Measurements from ENCODE around the gene MBD6.

MBD6 gene

DNA sequence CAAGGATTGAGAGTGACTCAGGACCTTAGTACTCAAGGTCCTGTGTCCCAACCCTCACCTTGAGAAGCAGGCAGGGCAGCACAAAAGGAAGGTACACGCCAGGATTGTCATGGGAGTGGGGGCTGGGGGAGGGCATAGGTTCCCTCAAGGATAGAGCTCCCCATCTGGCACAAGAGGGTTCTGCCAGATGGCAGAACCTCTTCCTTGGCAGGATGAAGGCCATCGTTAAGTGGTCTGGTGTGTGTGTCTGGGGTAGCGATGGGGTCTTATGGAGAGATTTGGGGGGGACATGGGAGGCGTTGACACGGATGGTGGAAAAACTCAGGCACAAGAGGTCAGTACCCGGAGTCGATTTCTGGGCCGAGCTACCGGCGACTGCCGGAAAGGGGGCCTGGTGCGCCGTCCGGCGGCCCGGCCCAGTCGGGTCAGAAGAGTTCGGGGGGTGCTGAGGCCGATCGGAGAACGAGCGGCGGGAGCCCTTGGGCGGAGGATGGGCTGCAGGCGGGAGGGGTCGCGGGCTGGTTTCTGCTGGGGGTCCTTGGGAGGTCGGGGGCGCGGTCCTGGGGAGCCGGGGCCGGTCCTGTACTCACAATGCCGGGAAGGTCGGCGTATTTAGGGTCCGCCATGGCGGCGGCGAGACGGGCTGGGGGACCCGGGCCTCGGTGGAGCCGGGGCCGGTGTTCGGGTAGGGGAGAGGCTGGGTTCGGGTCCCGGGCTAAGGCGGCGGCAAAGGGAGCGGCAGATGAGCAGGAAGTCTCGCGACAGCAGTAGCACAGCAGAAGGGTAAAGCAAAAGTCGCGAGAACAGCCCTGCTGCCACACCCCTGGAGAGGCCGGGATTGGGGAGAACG lies 24.0 kb downstream of the MBD6 start, which contains the start of gene DCTN2:
Gene DCTN2 (minus strand): TSS at position 755 of the 850 bp plus-strand sequence. CDS start 129 bp downstream, at position 626.
- DNase-seq (ENCODE audit: low spot score), result peak; percentile 98
- H3K27ac ChIP-seq, result peak within 1 kb of the TSS; percentile 81
- CTCF ChIA-PET, result interaction anchor here (0.6 to 0.8 kb wide), 2 partner anchors 11 to 94 kb away, joined by 3 to 5 read pairs; no protein-coding TSS in a partner anchor
- POLR2A ChIA-PET (ENCODE audit: low non-redundant PET), result interaction anchor here (0.7 kb wide), 1 partner anchor 182 kb away, joined by 3 read pairs; no protein-coding TSS in a partner anchor
- TF ChIP-seq, protein P1, sequence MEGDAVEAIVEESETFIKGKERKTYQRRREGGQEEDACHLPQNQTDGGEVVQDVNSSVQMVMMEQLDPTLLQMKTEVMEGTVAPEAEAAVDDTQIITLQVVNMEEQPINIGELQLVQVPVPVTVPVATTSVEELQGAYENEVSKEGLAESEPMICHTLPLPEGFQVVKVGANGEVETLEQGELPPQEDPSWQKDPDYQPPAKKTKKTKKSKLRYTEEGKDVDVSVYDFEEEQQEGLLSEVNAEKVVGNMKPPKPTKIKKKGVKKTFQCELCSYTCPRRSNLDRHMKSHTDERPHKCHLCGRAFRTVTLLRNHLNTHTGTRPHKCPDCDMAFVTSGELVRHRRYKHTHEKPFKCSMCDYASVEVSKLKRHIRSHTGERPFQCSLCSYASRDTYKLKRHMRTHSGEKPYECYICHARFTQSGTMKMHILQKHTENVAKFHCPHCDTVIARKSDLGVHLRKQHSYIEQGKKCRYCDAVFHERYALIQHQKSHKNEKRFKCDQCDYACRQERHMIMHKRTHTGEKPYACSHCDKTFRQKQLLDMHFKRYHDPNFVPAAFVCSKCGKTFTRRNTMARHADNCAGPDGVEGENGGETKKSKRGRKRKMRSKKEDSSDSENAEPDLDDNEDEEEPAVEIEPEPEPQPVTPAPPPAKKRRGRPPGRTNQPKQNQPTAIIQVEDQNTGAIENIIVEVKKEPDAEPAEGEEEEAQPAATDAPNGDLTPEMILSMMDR (conservative IDR thresholded peaks at IDR 0.05; ENCODE audit: low read depth), result peak; percentile 31

DNA sequence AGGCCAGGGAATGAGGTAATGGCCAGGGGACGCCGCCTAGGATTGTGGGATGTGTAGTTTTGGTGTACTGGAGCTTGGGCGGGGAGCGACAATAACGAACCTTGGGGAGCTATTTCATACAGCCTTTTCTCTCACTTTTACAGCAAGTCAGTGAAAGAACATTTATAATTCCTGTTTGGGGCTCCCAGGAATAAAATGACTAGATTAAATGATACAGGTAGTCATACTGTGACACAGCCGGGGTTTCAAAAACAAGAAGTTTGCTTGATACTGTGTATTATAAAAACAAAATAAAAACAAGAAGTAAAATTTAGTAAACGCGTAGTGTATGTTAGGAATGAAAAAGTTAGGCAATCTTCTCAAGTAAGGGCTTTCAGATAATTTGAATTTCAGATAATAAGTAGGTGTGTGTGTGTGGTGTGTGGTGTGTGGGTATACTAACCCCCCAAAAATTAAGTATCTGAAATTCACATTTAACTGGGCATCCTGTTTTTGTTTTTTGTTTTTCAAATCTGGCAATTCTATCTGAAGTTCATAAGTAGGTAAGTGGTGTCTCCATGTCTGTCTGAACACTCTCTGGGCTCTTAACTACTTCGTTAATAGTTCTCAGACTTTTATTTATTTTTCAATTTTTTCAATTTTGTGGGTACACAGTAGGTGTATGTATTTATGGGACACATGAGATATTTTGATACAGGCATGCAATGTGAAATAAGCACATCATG lies 24.8 kb downstream of the MBD6 start:
- peak overlapping the region; percentile 81 for H3K27ac ChIP-seq
- no peak for DNase-seq (ENCODE audit: low spot score)
- TF ChIP-seq, protein P1 (conservative IDR thresholded peaks at IDR 0.05; ENCODE audit: low read depth), result no peak
- POLR2A ChIA-PET (ENCODE audit: low non-redundant PET), result no interaction called here
- CTCF ChIA-PET, result interaction anchor here (0.8 kb wide), 1 partner anchor 12 kb away, joined by 5 read pairs; no protein-coding TSS in a partner anchor

DNA sequence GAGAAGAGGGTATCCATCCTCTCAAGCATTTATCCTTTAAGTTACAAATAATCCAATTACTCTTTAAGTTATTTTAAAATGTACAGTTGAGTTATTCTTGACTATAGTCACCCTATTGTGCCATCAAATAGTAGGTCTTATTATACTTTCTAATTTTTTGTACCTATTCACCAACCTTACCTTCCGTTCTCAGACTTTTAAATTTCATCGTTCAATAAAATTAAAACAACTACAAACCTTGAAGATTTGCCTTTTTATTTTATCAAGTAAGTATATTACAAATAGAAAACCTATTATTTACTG lies 25.3 kb downstream of the MBD6 start:
- TF ChIP-seq, protein P1 (conservative IDR thresholded peaks at IDR 0.05; ENCODE audit: low read depth), result no peak
- ChIA-PET POLR2A (ENCODE audit: low non-redundant PET) (no interaction called here), CTCF (no interaction called here)
- no peak overlapping the region for H3K27ac ChIP-seq
- no peak for DNase-seq (ENCODE audit: low spot score)

DNA sequence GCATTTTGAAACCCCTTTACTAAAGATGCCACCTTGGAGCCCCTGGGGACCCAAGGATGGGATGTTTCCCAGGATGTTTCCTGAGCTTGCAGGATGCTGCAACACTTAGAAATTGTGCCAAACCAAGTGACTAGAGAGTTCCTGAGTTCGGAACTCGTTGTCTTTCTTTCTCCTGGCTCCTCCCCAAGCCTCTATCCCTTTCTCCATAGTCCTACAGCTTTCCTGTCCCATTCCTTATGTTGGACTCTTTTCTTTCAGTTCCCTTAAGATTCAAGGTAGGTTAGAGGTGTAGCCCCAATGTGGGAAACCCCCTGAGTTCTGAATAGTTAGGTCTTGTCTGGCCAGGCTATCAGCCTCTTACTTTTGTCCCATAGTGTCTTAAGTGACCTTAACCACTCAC lies 25.9 kb downstream of the MBD6 start:
- TF ChIP-seq, protein P1 (conservative IDR thresholded peaks at IDR 0.05; ENCODE audit: low read depth), result no peak
- no peak for DNase-seq (ENCODE audit: low spot score)
- POLR2A ChIA-PET (ENCODE audit: low non-redundant PET), result no interaction called here
- CTCF ChIA-PET, result interaction anchor here (0.5 kb wide), 1 partner anchor 227 kb away, joined by 3 read pairs; no protein-coding TSS in a partner anchor
- no peak overlapping the region for H3K27ac ChIP-seq

DNA sequence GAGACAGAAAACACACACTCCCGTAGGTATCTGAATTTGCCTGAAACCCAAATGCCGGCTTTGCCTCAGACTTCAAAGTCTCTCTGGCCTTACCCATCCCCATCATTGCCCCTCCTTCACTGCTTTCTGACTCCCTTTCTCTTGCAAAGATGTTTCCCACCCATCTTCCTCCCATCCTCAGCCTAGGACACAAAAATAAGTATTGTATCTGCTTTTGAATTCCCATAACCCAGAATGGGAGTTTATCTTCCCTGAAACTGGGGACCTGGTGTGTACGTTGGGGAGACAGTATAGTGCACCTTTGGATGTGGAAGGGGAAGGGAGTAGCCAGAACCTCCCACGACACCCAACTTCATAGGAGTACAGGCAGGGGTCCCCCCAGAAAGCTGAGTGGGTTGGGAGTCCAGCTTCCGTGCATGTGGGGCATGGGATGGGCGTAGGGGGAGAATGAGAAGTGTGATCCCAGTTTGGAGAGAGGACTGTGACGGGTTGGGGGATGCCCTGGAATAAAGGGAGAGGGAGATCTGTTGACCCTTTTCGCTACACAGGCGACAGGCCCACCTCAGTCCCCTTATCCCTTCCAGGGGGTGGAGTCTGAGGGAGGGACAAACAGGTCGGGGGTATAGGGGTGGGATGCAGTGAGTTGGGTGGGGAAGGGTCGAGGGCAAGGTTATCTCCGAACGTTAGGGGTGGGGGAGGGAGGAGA lies 26.7 kb downstream of the MBD6 start:
- no peak for DNase-seq (ENCODE audit: low spot score)
- POLR2A ChIA-PET (ENCODE audit: low non-redundant PET), result no interaction called here
- CTCF ChIA-PET, result no interaction called here
- TF ChIP-seq, protein P1 (conservative IDR thresholded peaks at IDR 0.05; ENCODE audit: low read depth), result no peak
- no peak overlapping the region for H3K27ac ChIP-seq
